NCI-H345 (cell line): Measurements from ENCODE around the gene TSPAN18.

Experiments
- DNase-seq: peaks from one replicate; lab custom pipeline; 2025; lab: John Stamatoyannopoulos, UW

The TSPAN18 gene

DNA sequence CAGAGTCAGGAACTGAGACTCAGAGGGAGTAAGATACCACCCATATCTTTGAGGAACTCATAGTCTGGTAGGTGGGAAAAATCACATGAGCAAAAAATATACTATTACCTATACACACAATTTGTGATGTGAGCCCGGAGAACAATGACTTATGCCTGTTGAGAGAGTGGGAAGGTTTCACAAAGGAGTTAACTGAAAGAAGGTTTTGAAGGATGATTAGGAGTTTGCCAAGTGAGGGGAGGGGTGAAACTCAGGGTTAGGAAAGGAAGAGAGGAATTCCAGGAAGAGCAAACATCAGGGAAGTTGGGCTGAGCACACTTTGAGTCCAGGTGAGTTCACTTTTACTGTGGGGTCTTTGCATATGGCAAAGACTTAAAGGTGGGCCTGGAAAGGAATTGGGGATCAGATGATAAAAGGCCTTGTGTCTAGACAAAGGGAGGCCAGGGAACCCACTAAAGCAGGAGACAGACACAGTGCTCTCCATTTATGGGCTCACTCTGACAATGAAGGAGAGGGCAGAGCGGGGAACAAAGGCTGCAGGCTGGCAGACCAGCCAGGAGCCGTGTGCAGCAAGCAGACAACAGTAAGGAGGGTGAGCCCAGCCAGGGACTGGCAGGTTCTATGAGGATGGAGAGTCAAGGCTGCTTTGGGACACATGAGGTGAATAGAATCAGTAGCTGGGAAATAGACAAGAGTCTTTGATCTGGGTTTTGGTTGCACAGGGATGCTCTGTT is 33.1 kb downstream of the TSPAN18 start:
- DNase-seq, result no peak

DNA sequence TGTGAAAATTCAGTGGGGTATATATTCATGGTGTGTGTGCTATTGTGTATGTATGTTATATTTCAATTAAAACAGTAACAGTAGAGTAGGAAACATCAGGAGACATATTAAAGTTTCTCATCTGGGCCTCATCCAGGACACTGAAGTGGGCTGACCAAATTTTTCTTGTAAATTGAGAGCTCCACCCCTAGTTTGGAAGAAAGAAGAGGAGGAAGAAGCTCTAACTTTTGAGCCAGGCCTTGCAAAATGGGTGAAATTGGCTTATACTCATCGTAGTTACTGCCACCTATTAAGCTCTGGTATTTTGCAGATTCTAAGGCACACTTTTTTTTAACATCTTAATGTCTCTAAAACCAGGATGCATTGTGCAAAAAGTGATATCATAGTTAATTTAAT is 33.7 kb downstream of the TSPAN18 start:
- DNase-seq, result no peak

DNA sequence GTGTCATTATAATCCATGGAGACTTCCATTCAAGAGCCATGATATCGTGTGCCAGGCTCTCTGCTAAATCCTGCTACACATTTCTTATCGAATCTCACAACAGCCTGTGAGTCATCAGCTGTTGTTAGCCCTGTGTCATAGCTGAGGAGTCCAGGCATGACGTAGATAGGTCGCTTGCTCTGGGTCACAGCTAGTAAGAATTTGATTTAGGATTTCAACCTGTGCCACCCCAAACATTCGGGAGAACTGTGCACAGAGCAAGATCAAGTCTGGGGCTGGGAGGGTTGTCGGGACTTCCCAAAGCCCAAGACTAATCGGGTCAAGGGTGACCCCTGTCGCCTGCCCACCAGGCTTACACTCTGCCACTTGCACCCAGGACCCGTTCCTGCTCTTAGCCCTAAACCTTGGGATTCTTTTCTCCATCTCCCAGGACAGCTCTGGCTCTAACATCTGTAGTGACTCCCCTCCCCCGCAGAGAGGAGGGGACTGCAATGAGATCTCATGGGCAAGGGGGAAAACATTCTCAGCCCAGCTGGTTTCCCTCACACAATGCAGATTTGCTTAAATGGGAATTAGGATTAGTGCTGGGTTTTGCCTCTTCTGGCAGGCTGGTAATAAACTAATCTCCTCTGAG is 34.3 kb downstream of the TSPAN18 start:
- DNase-seq, result no peak

DNA sequence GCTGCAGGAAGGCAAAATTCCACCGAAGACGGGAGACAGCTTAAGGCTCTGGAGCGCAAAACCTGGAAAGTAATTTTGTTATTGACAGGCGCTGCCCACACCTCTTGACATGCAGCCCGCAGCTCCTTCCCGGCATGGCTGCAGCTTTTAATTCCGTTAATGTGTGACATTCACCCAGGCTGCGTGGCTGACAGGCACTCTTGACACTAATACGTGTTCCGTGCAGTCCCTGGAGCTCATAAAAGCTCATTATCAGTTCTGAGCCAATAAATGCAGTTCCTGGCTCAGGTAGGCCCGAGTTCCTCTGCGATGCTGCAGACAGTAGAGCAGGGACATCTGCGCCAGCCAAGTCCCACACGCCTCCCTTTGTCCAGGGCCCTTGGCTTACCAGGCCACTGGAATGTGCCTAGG is 34.8 kb downstream of the TSPAN18 start:
- no peak for DNase-seq

DNA sequence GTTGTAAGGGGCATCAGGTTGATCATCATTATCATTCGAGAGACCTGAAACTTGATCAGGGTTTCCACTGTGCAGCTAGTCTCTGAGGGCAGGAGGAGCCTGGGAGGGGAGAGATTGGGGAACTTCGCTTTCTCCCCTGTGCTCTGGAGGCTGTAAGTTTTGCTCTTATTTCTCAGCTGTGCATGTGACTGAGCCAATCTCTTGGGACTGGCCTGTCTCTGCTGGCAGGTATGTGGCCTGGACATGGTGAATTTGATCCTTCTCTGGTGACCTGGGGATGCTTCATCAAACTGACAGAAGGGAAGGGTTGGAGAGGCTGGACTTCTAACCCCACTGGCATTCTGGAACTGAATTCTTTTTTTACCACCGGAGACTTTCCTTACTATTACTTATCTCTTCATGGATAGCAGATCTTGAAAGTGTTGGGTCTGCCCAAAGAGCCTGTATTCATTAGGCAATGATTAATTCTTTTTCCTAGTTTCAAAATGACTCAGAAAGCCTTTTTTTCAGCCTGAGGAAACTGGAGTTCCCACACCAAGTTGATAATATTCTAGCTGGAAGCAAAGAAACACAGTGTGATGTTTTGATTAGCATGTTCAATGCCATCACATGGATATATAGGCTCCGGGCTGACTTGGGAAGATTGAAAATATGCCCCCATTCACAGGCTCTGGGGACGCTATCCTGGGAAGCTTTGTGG is 36.5 kb downstream of the TSPAN18 start:
- DNase-seq, result no peak

DNA sequence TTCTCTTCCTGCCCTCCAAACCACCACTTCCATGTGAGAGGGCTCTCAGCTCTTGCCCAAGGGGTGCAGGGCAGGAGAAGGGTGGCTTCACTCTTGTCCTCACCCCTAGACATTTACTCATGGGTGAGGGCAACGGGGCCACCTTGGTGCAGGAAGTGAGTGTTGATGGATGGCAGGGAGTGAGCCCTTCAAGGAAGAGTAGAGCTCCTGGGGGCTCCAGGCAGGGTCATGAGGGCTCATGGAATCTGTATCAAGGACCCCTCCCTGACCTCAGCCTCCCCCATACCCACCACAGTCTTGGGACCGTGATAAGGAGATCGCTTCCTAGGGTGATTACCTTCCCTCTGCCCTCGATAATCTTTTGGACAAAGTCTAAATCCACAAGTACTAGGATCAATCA is 37.8 kb downstream of the TSPAN18 start:
- DNase-seq, result no peak

DNA sequence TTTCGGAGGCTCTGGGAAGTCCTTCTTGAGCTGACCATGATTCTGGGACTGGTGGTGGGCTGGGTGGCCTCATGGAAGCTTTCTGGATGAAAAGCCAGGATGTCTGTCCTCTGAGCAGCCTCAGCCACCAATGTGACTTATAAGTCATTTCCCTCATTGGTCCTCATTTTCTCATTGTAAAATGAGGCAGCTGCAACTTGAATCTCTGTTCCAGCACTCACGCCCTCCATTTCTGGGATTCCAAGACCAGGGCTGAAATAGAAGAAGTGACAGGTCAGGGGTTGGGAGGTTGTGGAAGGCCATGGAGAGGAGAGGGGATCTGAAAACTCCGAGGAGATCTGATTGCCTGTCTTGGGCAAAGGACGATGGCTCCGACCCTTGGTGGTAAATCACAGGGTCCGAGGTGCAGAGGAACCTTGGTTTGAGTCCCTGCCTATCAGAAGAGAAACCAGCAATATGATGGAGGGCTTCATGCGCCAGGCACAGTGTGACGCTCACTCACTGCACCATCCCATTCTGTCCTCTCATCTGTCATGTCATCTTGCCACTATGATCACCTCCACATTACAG is 38.3 kb downstream of the TSPAN18 start:
- DNase-seq, result no peak

DNA sequence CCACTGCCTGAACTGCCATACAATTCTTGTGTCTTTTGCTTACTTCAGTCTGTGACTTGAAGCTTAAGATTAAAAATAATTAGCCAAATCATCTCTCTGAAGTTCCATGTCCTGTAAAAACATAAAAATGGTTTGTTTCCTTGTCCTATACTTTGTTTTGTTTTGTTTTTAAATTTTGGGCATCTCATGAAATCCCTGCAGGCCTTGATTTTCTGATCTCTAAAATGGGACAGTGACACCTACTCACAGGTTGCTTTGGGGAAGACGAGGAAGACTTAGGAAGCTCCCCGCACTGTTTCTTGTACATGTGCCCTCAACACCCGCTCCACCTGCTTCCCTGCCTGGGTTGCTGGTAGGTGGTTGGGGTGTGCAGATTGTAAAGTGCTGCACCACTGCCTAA is 38.9 kb downstream of the TSPAN18 start:
- no peak for DNase-seq

DNA sequence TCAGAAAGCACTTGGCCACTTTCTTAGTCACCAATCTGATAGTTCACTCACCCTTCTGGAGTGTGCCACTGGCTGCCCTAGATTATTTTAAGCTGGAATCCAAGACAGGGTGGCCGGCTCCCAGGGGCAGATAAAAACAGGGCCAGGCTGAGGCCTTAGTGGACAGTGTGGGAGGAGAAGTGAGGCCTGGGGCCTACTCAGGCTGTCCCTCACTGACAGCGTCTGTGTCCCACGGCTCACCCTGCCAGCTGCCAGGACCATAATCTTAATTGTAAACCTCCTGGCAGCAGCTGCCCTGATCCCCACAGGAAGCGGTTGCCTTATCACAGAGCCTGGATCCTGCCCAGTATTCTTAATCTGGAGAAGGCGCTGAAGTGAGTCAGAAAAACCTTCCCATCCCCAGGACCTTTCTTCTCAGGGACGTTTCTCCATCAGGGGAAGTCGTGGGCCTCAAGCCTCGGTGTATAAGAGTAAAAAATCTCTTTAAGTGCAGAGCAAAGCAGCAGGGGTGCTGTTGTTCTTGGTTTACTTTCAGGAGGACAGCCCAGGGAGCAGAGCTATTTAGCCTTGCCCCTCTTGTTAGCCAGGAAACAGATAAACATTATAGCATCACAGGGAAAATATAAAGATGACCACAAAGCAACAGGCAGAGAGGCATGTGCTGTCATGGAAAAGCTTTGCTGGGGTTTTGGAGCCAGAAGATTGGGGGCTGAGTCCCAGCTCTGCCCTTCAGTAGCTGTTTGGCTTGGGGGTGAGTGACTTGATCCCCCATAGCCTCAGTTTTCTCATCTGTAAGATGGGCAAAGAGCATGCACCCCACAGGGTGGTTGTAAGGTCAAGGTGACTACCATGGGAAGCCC is 39.6 kb downstream of the TSPAN18 start:
- DNase-seq, result no peak

DNA sequence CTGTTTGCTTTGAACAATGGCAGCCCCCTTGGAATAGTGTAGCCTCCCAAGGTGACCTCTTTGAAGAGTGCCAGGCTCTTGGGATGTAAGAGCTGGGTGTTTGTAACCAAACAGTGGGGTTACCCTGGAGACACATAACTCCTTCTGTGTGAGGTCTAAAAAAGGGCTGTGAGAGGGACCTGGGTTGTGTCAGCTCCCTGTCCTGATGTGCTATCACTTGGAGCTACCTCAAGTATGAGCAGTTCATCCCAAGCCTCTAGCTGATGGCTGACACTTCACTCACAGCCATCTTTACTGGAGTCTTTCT is 40.2 kb downstream of the TSPAN18 start:
- DNase-seq, result no peak

DNA sequence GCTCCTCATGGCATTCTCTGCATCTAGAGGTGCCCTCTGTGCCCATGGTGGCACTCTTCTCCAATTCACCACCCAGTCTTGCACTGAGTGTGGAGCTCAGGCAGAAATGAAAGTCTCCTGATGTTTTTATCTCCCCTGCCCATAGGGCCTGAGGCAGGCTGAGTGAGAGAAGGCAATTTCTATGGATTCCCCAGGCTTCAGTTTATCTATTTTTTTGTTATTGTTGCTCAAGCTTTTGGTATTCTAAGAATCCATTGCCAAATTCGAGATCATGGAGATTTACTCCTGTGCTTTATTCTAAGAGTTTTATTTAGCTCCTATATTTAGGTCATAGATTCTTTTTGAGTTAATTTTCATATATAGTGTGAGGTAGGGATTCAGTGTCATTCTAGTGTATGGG is 40.7 kb downstream of the TSPAN18 start:
- DNase-seq, result no peak

DNA sequence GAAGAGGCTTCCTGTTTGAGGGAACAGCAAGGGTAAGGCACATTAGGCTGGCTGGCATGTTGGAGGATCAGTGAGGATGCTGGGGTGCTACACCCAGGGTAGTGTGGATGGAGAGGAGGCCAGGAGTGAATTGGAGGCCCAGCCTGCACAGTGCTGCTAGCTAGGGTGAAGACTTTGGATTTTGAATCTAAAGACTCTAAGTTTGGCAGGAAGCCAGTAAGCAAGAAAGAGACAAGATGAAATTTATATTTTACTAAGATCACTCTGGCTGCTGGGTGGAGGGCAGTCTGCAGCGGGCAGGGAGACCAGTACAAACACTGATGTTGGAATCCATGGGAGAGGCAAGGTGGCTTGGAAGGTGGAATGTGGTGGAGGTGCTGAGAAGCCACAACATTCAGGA is 43.6 kb downstream of the TSPAN18 start:
- no peak for DNase-seq

DNA sequence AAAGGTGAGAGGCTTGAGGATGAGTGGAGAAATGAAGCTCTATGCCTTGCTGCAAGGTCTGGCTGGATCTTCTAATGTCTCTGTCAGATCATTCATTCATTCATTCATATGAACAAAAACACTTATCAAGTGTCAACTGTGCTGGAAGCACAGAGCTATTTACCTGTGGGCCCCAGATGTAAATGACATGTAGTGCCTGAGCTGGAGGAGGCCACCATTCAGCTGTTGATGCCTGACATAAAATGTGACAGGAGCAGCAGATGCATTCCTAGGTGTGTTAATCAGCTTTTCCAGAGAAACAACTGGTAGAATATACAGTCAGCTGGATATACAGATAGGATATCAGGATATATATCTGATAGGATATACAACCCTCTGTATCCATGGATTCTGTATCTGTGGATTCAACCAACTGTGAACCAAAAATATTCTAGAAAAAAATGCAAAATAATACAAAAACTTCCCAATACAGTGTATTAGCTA is 44.5 kb downstream of the TSPAN18 start:
- DNase-seq, result no peak

DNA sequence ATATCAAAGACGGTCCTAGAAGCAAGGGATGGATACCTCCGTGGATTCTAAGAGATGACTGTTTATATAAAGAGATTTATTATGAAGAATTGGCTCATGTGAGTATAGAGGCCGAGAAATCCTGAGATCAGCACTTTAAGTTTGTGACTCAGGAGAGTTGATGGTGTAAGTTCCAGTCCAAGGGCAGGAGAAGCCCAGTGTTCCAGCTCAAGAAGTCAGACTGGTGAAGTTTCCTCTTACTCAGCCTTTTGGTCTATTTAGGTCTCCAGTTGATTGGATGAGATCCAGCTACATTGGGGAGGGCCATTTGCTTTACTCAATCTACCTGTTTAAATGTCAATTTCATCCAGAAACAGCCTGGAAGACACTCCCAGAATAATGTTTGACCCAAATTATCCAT is 45.1 kb downstream of the TSPAN18 start:
- DNase-seq, result no peak

DNA sequence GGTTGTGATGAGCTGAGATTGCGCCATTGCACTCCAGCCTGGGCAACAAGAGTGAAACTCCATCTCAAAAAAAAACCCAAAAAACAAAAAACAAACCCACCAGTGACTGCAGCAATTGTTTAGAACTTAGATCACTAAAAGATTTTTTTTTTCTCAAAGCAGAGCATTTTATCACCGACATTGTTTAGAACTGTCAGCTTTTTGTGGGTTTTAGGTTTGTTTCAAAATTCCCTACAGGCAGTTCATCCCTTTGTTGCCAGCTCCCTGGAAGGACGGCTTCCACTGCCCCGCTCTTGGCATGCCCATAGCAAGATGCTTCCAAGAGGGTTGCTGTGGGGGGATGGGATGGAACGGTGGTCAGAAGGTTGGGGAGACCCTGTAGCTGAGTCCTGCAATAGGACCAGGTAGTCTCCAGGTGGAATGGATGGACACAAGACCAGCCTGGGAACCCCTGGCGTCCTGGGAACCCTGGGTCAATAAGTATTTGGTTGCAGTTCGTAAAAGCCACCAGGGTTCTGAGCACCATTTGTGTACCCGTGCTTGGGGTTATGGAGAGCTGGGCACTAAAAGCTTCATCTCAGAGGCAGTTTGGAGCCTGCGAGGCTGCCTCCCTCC is 46.7 kb downstream of the TSPAN18 start:
- DNase-seq, result no peak

DNA sequence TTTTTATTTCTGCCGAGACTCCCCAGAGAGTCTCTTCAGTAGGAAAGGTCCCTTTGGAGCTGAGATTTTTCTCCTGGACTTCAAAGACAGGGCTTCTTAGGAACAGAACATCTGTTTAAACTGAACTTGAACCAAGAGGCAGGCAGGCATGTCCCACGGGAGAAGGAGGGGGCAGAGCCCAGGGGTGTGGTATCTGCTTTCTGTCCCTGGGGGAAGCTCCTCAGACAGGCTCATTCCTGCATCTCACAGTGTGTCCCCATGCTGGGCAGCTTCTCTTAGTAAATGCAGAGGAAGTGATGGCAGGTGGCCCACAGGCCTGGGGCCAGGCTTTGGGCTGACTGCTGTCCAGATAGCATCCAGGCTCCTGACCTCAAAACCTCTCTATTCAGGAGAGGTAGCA is 47.3 kb downstream of the TSPAN18 start:
- no peak for DNase-seq

DNA sequence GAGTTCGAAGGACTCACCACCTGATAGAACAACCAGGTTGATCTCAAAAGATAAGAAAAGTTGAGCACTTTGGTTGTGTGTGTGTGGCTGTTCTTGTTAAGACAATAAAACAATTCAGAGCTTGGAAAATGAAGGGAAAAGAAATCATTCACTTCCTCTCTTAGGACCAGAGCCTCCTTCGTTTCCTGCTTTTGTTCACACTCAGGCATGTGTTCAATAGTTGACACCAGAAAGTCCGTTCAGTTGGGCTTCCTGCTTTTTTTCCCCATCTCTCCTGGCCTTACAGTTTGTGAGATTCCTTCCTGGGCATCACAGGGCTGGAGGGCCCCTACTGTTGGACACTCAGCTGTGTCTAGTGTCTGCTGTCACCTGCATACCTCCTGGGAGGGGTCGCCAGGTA is 48.0 kb downstream of the TSPAN18 start:
- DNase-seq, result no peak

DNA sequence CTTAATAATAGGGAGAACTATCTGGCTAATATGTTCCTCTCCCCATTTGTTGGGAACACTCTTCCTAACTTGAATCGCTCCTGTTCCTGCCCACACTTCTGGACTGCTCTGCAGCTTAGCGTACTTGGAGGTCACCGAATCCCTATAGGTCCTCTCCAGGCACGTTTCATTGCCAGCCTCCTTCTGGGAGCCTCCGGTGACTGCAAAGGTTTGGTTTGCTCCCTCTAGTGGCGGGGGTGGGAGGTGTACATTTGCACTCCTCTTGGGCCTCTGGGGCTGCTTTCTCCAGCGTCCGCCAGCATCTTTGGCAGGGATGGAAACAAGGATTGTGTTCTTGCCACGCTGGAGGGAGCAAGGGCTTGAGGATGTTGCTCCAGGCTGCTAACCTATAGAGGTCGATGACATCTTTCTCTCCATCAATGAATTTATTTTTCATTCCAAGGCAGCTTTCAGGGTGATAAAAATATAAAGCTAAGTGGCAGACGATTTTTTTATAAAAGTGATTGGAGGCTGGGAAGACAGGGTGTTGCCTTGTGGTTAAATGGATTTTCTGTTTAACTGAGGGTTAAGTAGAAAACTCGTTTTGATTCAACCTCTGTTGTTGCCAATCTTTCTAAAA is 48.7 kb downstream of the TSPAN18 start:
- DNase-seq, result peak; percentile 39

DNA sequence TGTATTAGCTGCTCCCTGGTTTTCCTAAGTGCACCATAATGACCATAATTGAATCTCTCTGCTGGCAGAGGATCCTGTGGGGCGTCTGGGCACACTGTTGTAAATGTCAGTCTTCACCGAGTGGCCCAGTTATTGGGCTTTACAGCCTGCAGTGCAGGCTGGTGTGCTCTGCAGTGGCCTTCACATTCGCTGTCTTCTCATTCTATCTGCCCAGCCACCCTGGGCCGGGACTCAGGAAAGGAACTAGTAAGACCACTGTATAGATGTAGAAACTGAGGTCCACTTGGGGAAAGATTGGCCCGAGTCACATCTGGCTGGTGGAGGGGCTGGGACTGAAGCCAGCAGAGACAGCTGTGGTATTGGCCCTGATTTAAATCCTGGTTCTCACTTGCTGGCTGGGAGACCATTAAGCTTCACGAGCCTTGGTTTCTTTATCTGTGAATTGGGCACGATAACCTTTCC is 49.3 kb downstream of the TSPAN18 start:
- DNase-seq, result no peak

DNA sequence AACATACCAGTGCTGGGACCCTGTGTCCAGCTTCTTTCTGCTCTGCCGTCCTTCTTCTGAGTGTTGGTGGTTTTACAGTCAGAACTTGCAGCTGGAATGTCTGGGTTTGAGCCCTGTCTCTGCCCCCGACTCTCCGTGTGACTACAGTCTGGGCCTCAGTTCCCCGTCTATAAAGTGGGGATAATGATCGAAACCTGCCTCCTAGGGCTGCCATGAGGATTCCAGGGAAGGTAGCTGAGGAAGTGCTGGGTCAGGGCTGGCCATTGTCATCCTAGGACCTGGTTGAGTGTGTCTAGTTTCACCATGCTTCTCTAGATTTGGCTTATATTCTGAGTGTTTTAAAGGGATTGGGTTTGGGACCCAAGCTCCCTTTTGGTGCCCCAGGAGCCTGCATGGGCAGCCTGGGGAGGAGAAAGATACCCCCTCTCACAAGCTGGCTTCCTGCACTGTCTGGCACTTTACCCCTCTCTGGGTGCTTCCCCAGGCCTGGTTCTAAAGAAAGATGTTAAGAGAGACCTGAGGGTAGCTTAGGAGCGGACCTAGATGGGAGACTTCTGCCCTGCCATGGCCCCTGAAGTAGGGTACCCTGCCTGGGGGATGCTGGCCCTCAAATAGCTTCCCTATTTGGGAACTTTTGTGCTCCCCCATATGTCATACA is 49.9 kb downstream of the TSPAN18 start:
- no peak for DNase-seq
